Left forelimb (tissue), 1 donor: Measurements from ENCODE around the gene ZMYM2.
"Not testable (repeated sequence)": the region's sequence is repeated elsewhere in the genome, so short reads cannot be mapped to it uniquely, and the experiment has no call there.

Experiments used
- DNase-seq: peaks from one replicate; pipeline ENCODE4 v3.0.0-alpha.2; 2018; ENCODE audit warnings: low spot score

The ZMYM2 gene

GRCh38 chr13:19958155-19959111 lies at the start of gene ZMYM2:
Gene ZMYM2 (plus strand): TSS chr13:19958727. CDS start chr13:19993073, 34,346 bp downstream.
- peak; percentile 100 for DNase-seq

- DNase-seq = no peak
Observed at GRCh38 chr13:19910336-19911072, 48.0 kb upstream of the ZMYM2 start.

- no peak for DNase-seq
Observed at GRCh38 chr13:19927117-19927748, 31.3 kb upstream of the ZMYM2 start.

GRCh38 chr13:19940106-19940505 lies 18.4 kb upstream of the ZMYM2 start:
- DNase-seq = no peak

- no peak for DNase-seq
Observed at GRCh38 chr13:19950374-19950773, 8.2 kb upstream of the ZMYM2 start.

- no peak for DNase-seq
Observed at GRCh38 chr13:19952850-19953249, 5.7 kb upstream of the ZMYM2 start.

- no peak for DNase-seq
Observed at GRCh38 chr13:19955873-19956559, 2.5 kb upstream of the ZMYM2 start.

GRCh38 chr13:19957320-19958154 lies 990 bp upstream of the ZMYM2 start:
- peak; percentile 86 for DNase-seq

GRCh38 chr13:19959141-19959830 lies 759 bp downstream of the ZMYM2 start:
- peak; percentile 76 for DNase-seq

GRCh38 chr13:19959831-19960652 lies 1.5 kb downstream of the ZMYM2 start:
- peak; percentile 80 for DNase-seq

GRCh38 chr13:19960653-19960976 lies 2.1 kb downstream of the ZMYM2 start:
- DNase-seq = no peak

- no peak for DNase-seq
Observed at GRCh38 chr13:19961489-19961888, 3.0 kb downstream of the ZMYM2 start.

- DNase-seq = no peak
Observed at GRCh38 chr13:19961924-19962323, 3.4 kb downstream of the ZMYM2 start.

GRCh38 chr13:19962894-19963293 lies 4.4 kb downstream of the ZMYM2 start:
- DNase-seq = no peak

GRCh38 chr13:19967621-19968020 lies 9.1 kb downstream of the ZMYM2 start:
- DNase-seq = no peak

GRCh38 chr13:19974498-19975009 lies 16.0 kb downstream of the ZMYM2 start:
- not testable (repeated sequence) for DNase-seq

GRCh38 chr13:19978831-19979437 lies 20.4 kb downstream of the ZMYM2 start:
- DNase-seq = no peak

GRCh38 chr13:19981685-19982238 lies 23.2 kb downstream of the ZMYM2 start:
- no peak for DNase-seq
